Activated naive CD8-positive, alpha-beta T cell treated with anti-CD3 and anti-CD28 coated beads, Interleukin-2, amount 10 ng/mL, durations not matched to agents 7 days and 5 days (primary cell): Measurements from ENCODE around the gene PHF14. TPM values are rescaled to one million over a fixed set of nuclear protein-coding genes. Genes with fewer than 3 reads are reported as not detected.
A peak's percentile ranks its signal among the peaks of the same experiment; 100 is the strongest.

Experiments used
- ATAC-seq: fragments of 150-1000 bp; cut with Tn5 transposase; one replicate; pipeline ENCODE4 v1.10.0; 2021; ENCODE audit warnings: low read depth, moderate library complexity
- POLR2A ChIA-PET: fragments of 350-600 bp; sonication (Branson Sonifier 250); formaldehyde crosslinking; loops from one replicate; lab custom pipeline; 2021; ENCODE audit warnings: antibody characterized with exemption; lab: Charles Lee
- DNase-seq: peaks from one replicate; pipeline ENCODE4 v3.0.0; 2021
- H3K27ac Mint-ChIP-seq: one replicate; pipeline ENCODE4 v1.8.0; 2022; ENCODE audit warnings: mild to moderate bottlenecking, mixed read lengths
- H3K27me3 Mint-ChIP-seq: one replicate; pipeline ENCODE4 v1.8.0; 2022; ENCODE audit warnings: mild to moderate bottlenecking, moderate library complexity, mixed read lengths
- H3K36me3 Mint-ChIP-seq: one replicate; pipeline ENCODE4 v1.8.0; 2021; ENCODE audit warnings: mild to moderate bottlenecking, mixed read lengths
- H3K4me1 Mint-ChIP-seq: one replicate; pipeline ENCODE4 v1.8.0; 2021; ENCODE audit warnings: mixed read lengths
- H3K4me3 Mint-ChIP-seq: one replicate; pipeline ENCODE4 v1.8.0; 2022; ENCODE audit warnings: mild to moderate bottlenecking, moderate library complexity, mixed read lengths
- H3K9me3 Mint-ChIP-seq: one replicate; pipeline ENCODE4 v1.8.0; 2021; ENCODE audit warnings: mixed read lengths
- total RNA-seq, 2 experiments: library from RNA; stranded (reverse); gene quantifications; one replicate each; pipeline ENCODE4 v1.2.3, GENCODE V29; 2021

Gene PHF14
- total RNA-seq, 2 experiments from 2014 or later = 35.6 to 38.0 TPM

- POLR2A ChIA-PET = no interaction called here
- no peak for ATAC-seq
- Mint-ChIP-seq H3K27ac (no peak overlapping the region), H3K27me3 (no peaks in the 10 kb centered on the region), H3K4me1 (peaks cover 13% of the 10 kb centered on the region), H3K9me3 (no peaks in the 10 kb centered on the region), H3K4me3 (peak overlapping the region; percentile 9), H3K36me3 (peaks cover 25% of the 10 kb centered on the region)
- DNase-seq = no peak
These were observed 32.6 kb downstream of the PHF14 start for GRCh38 chr7:11006291-11006690.

GRCh38 chr7:11009631-11010030 lies 36.0 kb downstream of the PHF14 start:
- Mint-ChIP-seq H3K27ac (no peak overlapping the region), H3K9me3 (no peaks in the 10 kb centered on the region), H3K4me3 (no peak overlapping the region), H3K27me3 (no peaks in the 10 kb centered on the region), H3K36me3 (peaks cover 21% of the 10 kb centered on the region), H3K4me1 (peaks cover 13% of the 10 kb centered on the region)
- POLR2A ChIA-PET = no interaction called here
- DNase-seq = no peak
- ATAC-seq = no peak

- Mint-ChIP-seq H3K36me3 (peaks cover 42% of the 10 kb centered on the region), H3K27ac (no peak overlapping the region), H3K4me1 (peaks cover 7% of the 10 kb centered on the region), H3K4me3 (no peak overlapping the region), H3K27me3 (no peaks in the 10 kb centered on the region), H3K9me3 (no peaks in the 10 kb centered on the region)
- POLR2A ChIA-PET = no interaction called here
- DNase-seq = no peak
- no peak for ATAC-seq
These were observed 47.8 kb downstream of the PHF14 start for GRCh38 chr7:11021468-11021867.

GRCh38 chr7:11026452-11027359 lies 53.0 kb downstream of the PHF14 start:
- H3K36me3 Mint-ChIP-seq = peaks cover 32% of the 10 kb centered on the region
- H3K4me1 Mint-ChIP-seq = peaks cover 7% of the 10 kb centered on the region
- no peak overlapping the region for H3K4me3 Mint-ChIP-seq
- no peaks in the 10 kb centered on the region for H3K9me3 Mint-ChIP-seq
- DNase-seq (no peak), ATAC-seq (no peak)
- no peaks in the 10 kb centered on the region for H3K27me3 Mint-ChIP-seq
- H3K27ac Mint-ChIP-seq = no peak overlapping the region
- POLR2A ChIA-PET = no interaction called here

- no peaks in the 10 kb centered on the region for H3K9me3 Mint-ChIP-seq
- H3K27ac Mint-ChIP-seq = no peak overlapping the region
- H3K36me3 Mint-ChIP-seq = peaks cover 12% of the 10 kb centered on the region
- no peak for DNase-seq
- H3K4me1 Mint-ChIP-seq = no peaks in the 10 kb centered on the region
- no peaks in the 10 kb centered on the region for H3K27me3 Mint-ChIP-seq
- POLR2A ChIA-PET = no interaction called here
- H3K4me3 Mint-ChIP-seq = no peak overlapping the region
- no peak for ATAC-seq
These were observed 62.0 kb downstream of the PHF14 start for GRCh38 chr7:11035661-11036060.

- H3K9me3 Mint-ChIP-seq = no peaks in the 10 kb centered on the region
- POLR2A ChIA-PET = no interaction called here
- H3K27me3 Mint-ChIP-seq = no peaks in the 10 kb centered on the region
- no peak overlapping the region for H3K4me3 Mint-ChIP-seq
- H3K36me3 Mint-ChIP-seq = peaks cover 20% of the 10 kb centered on the region
- DNase-seq = no peak
- no peak for ATAC-seq
- no peak overlapping the region for H3K27ac Mint-ChIP-seq
- H3K4me1 Mint-ChIP-seq = no peaks in the 10 kb centered on the region
These were observed 66.3 kb downstream of the PHF14 start for GRCh38 chr7:11039974-11040373.

GRCh38 chr7:11054033-11054432 lies 80.4 kb downstream of the PHF14 start:
- peaks cover 20% of the 10 kb centered on the region for H3K36me3 Mint-ChIP-seq

GRCh38 chr7:11060893-11061292 lies 87.2 kb downstream of the PHF14 start:
- peaks cover 16% of the 10 kb centered on the region for H3K36me3 Mint-ChIP-seq
- POLR2A ChIA-PET = no interaction called here
- no peaks in the 10 kb centered on the region for H3K9me3 Mint-ChIP-seq
- ATAC-seq (no peak), DNase-seq (no peak)
- H3K27ac Mint-ChIP-seq = no peak overlapping the region
- H3K4me1 Mint-ChIP-seq = no peaks in the 10 kb centered on the region
- no peaks in the 10 kb centered on the region for H3K27me3 Mint-ChIP-seq
- H3K4me3 Mint-ChIP-seq = no peak overlapping the region

More at GRCh38 chr7:11054033-11054432, 80.4 kb downstream of the PHF14 start:
- Mint-ChIP-seq H3K27ac (no peak overlapping the region), H3K4me3 (no peak overlapping the region), H3K27me3 (no peaks in the 10 kb centered on the region), H3K4me1 (no peaks in the 10 kb centered on the region), H3K9me3 (no peaks in the 10 kb centered on the region)
- POLR2A ChIA-PET = no interaction called here
- DNase-seq = no peak
- no peak for ATAC-seq

- H3K9me3 Mint-ChIP-seq = no peaks in the 10 kb centered on the region
- DNase-seq (no peak), ATAC-seq (no peak)
- H3K36me3 Mint-ChIP-seq = peaks cover 18% of the 10 kb centered on the region
- H3K27ac Mint-ChIP-seq = no peak overlapping the region
- H3K4me1 Mint-ChIP-seq = no peaks in the 10 kb centered on the region
- no peaks in the 10 kb centered on the region for H3K27me3 Mint-ChIP-seq
- POLR2A ChIA-PET = no interaction called here
- H3K4me3 Mint-ChIP-seq = no peak overlapping the region
These were observed 88.4 kb downstream of the PHF14 start for GRCh38 chr7:11062110-11062509.

GRCh38 chr7:11069591-11069990 lies 95.9 kb downstream of the PHF14 start:
- peaks cover 22% of the 10 kb centered on the region for H3K36me3 Mint-ChIP-seq
- H3K27me3 Mint-ChIP-seq = no peaks in the 10 kb centered on the region
- H3K27ac Mint-ChIP-seq = no peak overlapping the region
- H3K4me3 Mint-ChIP-seq = no peak overlapping the region
- H3K4me1 Mint-ChIP-seq = no peaks in the 10 kb centered on the region
- H3K9me3 Mint-ChIP-seq = peaks cover 2% of the 10 kb centered on the region
- POLR2A ChIA-PET = no interaction called here
- no peak for ATAC-seq
- DNase-seq = no peak

GRCh38 chr7:11077816-11078215 lies 104.1 kb downstream of the PHF14 start:
- DNase-seq (no peak), ATAC-seq (no peak)
- H3K4me3 Mint-ChIP-seq = no peak overlapping the region
- H3K36me3 Mint-ChIP-seq = peaks cover 18% of the 10 kb centered on the region
- no peaks in the 10 kb centered on the region for H3K27me3 Mint-ChIP-seq
- peaks cover 2% of the 10 kb centered on the region for H3K9me3 Mint-ChIP-seq
- POLR2A ChIA-PET = no interaction called here
- H3K27ac Mint-ChIP-seq = no peak overlapping the region
- H3K4me1 Mint-ChIP-seq = peaks cover 9% of the 10 kb centered on the region

GRCh38 chr7:11078247-11078834 lies 104.7 kb downstream of the PHF14 start:
- Mint-ChIP-seq H3K27ac (no peak overlapping the region), H3K4me3 (no peak overlapping the region), H3K4me1 (peaks cover 9% of the 10 kb centered on the region), H3K27me3 (no peaks in the 10 kb centered on the region), H3K9me3 (peaks cover 3% of the 10 kb centered on the region), H3K36me3 (peaks cover 16% of the 10 kb centered on the region)
- POLR2A ChIA-PET = no interaction called here
- ATAC-seq = no peak
- no peak for DNase-seq

- ATAC-seq = no peak
- Mint-ChIP-seq H3K9me3 (peaks cover 3% of the 10 kb centered on the region), H3K27me3 (no peaks in the 10 kb centered on the region), H3K4me3 (no peak overlapping the region), H3K4me1 (peaks cover 9% of the 10 kb centered on the region), H3K27ac (no peak overlapping the region), H3K36me3 (peaks cover 13% of the 10 kb centered on the region)
- no peak for DNase-seq
- POLR2A ChIA-PET = no interaction called here
These were observed 106.2 kb downstream of the PHF14 start for GRCh38 chr7:11079907-11080306.

- DNase-seq (no peak), ATAC-seq (no peak)
- Mint-ChIP-seq H3K27me3 (no peaks in the 10 kb centered on the region), H3K4me3 (no peak overlapping the region), H3K9me3 (peaks cover 2% of the 10 kb centered on the region), H3K4me1 (peaks cover 9% of the 10 kb centered on the region), H3K27ac (no peak overlapping the region), H3K36me3 (peaks cover 12% of the 10 kb centered on the region)
- POLR2A ChIA-PET = no interaction called here
These were observed 108.4 kb downstream of the PHF14 start for GRCh38 chr7:11082121-11082520.
